Activated CD8-positive, alpha-beta memory T cell treated with anti-CD3 and anti-CD28 coated beads, Interleukin-2, amount 50 U/mL, for 24 hours (primary cell): ENCODE measurements around the gene BBS9.

Experiments
- DNase-seq: peaks from one replicate; pipeline ENCODE4 v3.0.0-alpha.2; 2020; ENCODE audit errors: extremely low read depth

BBS9 gene

DNA sequence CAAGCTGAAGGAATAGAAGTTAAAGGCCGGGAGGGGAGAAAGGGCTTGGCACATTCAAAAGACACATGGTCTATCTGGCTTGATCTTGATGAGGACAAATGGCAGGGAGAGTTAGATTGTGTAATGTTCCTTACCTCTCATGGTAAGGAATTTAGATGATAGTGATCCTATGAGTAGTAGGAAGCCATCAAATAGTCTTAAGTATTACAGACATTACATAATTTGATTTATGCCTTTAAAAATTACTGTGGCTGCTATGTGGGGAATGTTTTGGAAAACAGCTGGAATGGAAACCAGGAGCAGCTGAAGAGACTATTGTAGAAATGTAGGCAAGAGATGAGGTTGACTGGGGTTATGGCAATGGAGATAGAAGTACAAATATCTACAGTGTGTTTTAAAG is 424.7 kb downstream of the BBS9 start:
- DNase-seq, result no peak

- no peak for DNase-seq
Measured at GRCh38 chr7:33554576-33554975, 425.2 kb downstream of the BBS9 start.

GRCh38 chr7:33556472-33556871 is 427.1 kb downstream of the BBS9 start:
- DNase-seq, result no peak

- DNase-seq, result no peak
Measured at GRCh38 chr7:33558549-33559323, 429.4 kb downstream of the BBS9 start.

DNA sequence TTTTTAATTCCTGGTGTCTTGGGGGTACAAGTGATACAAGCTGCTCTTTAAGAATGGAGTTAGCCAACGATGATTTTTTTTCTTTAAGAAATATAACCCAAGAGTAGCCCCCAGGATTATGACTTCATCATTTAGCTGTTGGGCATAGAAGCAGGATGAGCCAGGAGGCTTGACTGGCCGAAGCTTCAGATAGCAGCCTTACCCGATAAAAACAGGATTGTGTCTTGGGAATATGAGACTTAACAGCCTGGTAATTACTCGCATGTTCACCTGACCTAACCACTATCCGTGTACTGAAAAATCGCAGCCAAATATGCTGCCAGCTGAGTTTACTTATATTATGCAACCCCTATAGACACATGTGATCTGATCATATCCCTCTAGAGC is 430.0 kb downstream of the BBS9 start:
- DNase-seq, result no peak

DNA sequence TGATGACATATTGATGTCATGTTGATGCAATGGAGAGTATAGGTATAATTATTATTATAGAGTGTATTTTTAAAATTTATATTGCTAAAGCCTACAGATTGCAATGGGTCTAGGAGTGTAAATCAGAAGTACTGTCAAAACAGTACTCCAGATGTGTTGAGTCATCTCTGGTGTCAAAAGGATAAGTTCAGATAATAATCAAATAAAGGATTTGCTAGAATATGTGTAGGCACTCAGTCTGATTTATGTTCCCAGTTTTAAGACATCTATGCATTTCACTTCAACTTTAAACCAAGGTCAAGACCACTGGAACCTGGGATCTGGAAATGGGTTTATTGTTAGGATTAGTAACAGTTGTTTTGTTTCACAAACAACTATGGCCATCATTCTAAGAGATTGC is 433.6 kb downstream of the BBS9 start:
- DNase-seq, result no peak

DNA sequence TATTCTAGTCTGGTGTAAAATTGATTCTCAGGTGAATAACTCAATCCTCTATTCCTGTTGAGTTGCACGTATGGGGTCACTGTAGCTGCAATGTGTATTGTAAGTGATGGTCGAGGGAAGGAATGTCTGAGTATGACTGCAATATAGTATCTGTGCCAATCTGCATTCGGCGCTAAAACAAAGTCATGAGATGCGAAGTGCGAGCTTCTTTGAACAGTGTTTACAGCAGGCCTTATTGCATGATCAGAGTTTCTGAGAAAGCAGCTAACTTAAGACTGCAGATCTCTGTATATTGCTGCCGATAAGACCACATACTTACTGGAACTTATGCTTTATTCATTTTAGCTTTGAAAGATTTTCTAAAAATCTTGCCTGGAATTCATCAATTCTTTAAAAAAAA is 434.3 kb downstream of the BBS9 start:
- no peak for DNase-seq

DNA sequence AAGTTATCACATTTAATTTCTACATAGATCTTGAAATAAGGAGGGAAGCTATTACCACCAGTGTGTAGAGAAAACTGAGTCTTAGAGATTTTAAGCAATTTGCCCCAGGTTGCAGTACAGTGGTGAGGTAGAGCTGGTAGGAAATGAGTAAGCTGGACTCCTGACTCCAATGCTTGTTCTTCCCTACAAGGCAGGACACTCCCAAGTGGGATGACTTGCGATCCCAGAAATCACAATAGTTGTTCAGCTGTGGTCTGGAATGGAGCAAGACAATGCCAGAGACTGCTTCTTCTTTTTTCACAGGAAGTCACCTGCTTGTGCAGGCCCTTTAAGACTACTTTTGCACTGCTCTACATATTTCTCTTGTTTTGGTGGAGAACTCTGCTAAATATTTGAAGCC is 448.8 kb downstream of the BBS9 start:
- DNase-seq, result no peak

DNA sequence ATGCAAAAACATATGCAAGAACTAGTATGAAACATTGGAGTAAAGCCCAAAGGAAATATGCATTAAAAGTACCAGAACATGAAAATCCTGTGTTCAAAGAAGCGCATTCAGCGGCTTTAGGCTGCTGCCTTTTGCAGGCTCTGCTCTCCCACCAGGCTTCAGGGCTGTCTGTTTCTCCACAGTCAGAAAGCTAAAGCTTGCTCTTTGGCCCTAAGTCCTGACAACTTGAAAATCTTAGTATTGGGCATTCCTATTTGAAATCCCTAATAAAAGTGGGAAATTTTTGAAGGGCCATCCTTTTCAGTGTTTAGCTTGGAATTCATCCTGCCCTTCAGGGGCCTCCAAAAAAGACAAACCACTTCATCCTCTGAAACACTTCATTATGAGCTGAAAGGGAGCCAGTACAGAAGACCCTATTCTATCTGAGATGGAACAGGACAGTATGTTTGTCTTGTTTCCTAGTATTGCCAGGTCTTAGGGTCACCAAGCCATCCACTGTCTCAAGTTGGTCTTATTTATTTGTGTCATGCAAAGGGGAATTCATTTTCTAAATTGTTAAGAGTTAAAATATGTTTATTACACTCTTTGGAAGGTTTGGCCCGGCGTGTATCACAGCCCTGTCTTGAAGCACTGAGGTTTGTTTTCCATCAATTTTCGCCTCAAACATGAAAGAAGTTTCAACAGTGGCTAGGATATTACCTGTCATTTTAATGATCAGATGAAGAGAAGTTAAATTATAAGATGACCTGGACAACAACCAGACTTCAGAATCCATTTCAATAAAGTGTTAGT is 449.7 kb downstream of the BBS9 start:
- no peak for DNase-seq

GRCh38 chr7:33579673-33579960 is 450.3 kb downstream of the BBS9 start:
- DNase-seq, result no peak

DNA sequence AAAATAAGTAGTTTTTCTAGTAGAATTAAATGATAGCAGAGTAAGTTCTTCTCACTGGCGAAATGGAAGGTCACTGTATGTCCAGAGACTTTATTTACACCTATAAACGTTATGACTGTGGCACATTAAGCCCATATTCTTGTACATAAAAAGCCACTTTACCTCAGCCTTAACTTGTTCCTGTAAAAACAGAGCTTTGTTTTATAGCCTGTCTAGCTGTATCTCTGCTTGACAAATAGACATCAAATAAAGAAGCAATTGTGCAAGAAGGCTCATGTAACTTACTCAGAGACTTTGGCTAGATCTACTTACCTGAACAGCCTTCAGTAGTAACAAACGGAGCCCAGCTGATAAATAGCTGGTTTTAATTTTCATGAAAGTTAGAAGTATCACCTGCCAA is 451.9 kb downstream of the BBS9 start:
- no peak for DNase-seq

DNA sequence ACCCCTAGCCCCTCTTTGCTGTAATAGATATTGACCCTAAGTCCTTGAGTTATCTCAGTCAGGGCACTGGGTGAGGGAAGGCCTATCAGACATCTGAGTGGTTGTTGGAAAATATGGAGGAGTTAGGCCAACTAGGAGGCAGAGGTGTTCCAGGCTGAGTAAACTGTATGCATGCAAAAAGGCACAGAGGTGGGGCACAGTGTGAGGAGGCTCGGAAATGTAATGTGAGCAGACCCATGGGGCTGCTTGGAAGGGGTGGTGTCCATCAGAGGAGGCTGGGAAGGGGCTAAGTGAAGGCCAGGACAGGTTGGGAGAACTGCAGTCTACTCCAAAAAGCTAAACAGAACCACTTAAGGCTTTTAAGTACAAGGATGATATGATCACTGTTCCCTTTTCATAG is 452.7 kb downstream of the BBS9 start:
- no peak for DNase-seq

DNA sequence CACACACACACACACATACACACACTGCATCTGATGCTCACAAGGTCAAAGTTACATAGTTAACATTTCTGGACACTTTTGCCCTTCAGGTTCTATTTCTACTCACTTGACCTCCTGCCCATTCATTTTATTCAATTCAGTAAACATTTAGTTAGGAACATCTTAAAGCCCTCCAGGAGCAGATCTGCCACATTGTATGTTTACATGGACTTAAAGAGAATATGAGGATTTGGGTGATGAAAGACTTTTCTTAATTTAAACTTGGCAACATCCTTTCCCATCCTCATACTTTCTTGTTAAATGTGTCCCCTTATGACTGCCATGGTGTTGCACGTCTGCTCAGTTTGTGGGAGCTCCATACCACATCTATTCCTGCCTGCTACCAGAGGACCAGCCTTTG is 453.2 kb downstream of the BBS9 start:
- DNase-seq, result no peak

DNA sequence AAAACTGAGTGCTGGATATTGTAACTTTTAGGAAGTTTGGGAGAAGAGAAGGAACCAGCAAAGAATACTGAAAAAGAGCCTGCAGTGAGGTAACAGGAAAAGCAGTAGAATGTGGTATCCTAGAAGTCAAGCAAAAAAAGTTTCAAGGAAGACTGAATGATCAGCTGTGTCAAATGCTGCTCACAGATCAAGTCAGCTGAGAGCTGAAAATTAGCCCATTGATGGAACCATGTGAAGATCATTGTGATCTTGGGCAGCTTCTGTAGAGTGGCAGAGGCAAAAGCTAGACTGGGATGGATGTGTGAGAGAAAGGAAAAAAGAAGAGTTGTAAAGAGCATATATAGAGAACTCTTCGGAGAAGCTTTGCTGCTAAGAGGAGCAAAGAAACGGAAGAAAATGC is 460.5 kb downstream of the BBS9 start:
- DNase-seq, result no peak

DNA sequence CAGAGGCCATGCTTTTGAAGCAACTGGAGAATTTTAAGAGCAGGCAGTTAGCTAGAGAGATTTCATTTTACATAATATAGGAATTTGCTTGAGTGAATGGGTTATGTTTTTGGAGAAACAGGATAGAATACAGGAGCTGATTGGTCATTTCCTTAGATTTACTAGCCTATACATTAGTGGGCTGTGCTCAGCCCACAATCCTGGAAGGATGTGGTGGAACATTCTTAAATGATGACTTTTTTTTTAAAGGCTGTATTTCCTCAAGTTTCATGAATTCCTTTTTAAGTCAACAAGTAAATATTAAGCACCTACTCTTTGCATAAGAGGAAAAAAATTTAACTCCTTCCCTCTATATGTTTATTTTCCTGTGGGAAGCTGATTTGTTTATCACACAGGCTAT is 461.6 kb downstream of the BBS9 start:
- DNase-seq, result no peak

DNA sequence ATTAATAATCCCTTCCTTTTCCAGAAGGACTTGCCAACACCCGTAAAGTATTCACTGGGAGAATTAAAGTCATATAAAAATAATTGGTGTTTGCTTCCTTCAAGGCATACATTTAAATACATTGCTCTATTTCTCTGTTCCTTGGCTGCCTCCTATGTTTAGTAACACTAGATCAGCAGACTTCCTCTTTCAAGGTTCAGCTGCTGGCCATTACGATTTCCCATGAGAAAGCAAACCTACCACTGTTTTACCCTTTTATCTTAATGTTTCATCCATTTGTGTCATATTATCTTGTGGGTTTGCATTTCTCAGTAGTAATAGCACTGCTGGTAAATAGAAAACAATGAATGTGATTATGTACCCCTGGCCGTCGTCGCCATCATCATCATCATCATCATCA is 462.1 kb downstream of the BBS9 start:
- DNase-seq, result no peak

DNA sequence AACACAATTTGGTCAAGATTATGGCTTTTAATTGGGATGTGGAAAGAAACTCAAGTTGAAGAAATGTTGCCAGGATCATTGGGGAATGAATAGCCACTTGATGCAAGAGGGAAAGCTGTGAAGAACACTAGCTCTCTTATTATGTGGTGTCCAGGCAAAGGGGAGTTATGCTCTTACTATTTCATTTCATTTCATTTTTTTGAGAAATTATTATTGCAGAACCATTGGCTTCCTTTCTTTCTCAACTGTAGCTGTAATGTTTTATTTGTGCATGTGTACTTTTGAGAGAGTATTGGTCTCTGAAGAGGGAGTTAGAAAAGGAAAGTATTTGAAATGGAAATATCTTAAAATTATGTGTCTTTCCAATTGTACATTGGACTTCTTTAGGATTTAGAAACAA is 463.4 kb downstream of the BBS9 start:
- DNase-seq, result no peak

GRCh38 chr7:33593611-33594010 is 464.2 kb downstream of the BBS9 start:
- DNase-seq, result no peak

DNA sequence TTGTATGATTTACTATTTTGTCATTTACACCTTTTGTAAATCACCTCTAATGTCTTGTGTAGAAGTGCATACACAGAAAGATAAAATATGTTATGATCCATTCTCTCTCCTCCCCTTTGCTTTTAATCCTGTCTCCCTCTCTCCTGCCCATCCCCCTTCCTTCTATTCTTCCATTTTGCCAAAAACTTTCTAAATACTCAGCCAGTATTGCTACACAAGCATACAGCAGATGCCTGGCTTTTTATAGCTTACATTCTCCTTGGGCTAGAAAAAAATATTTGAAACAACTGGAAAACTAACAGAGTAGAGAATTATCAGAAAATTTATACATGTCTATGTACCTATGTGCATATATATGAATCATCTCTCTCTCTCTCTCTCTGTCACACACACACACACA is 467.3 kb downstream of the BBS9 start:
- no peak for DNase-seq

DNA sequence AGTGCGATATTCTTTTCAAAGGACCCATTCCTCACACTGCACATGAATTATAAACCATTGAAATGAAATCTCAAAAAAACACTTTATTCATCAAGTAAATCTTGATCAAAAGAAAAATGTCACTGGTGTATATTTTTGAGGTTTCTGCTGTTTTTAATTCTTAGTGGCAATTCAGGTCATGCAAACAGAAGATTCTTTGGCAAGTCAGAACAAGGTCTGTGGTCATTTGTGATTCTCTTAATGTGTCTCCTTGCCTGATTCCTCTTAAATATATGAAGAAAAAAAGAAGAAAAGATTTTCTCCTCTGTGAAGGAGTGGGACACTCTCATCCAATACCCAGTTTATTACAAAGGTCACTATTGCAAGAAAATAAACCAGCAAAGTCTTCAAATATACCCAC is 467.8 kb downstream of the BBS9 start:
- DNase-seq, result no peak

GRCh38 chr7:33601101-33601500 is 471.7 kb downstream of the BBS9 start:
- DNase-seq, result no peak

DNA sequence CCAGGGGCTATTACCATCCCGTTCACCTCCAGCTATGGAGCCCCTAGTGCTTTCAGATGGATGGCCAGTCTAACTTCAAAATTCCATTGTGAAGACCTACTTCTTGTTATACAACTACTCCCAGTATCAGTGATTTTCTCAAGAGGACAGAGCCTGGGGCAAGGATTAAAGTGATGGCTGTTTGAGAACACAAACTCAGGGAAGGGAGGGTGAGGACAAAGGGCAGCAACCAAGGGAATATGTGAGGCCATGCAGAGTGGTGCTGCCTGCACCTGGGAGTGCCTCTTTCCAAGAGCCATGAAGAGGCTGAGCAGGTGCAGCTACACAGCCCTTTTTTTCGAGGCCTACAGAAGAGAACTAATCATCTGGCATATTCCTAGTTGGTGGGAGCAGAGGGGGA is 472.5 kb downstream of the BBS9 start:
- DNase-seq, result no peak

- DNase-seq, result no peak
Measured at GRCh38 chr7:33604056-33604455, 474.7 kb downstream of the BBS9 start.

DNA sequence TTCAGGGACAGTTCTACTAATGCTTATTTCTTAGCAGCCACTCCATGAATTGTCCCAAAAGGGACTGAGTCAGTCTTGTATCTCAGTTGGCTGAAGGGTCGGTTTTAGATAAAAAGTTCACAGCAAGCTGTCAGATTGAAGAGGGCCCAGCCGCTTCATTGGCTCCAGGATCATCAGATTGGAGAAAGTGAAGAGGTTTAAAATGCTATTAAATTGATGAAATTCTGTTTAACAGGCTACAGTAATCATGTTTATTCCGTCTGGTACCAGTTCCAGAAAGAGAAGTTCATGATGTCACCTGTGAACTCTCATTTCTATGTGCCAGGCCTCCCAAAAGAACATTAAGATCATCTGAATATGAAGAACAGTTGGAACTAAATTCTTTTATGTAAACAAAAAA is 481.6 kb downstream of the BBS9 start:
- no peak for DNase-seq
